ENCODE results near the gene NHS. TPM values are rescaled to one million over a fixed set of nuclear protein-coding genes. Genes with fewer than 3 reads are reported as not detected.
"Not testable (repeated sequence)": the region's sequence is repeated elsewhere in the genome, so short reads cannot be mapped to it uniquely, and the experiment has no call there.

NHS gene
- total RNA-seq, 1 experiment from 2014 or later, result 6.2 TPM

- ChIA-PET POLR2A (no interaction called here), CTCF (interaction anchor here (0.6 to 2.0 kb wide), 2 partner anchors 24 to 31 kb away, joined by 3 to 9 read pairs; no protein-coding TSS in a partner anchor)
- Mint-ChIP-seq H3K9me3 (ENCODE audit: unreplicated experiment) (no peaks in the 10 kb centered on the region), H3K4me3 (ENCODE audit: unreplicated experiment) (no peak overlapping the region), H3K4me1 (ENCODE audit: insufficient read depth, unreplicated experiment) (peaks cover 5% of the 10 kb centered on the region), H3K27ac (ENCODE audit: low read depth, unreplicated experiment) (no peak overlapping the region), H3K27me3 (ENCODE audit: insufficient read depth, unreplicated experiment) (peaks cover 60% of the 10 kb centered on the region), H3K36me3 (ENCODE audit: insufficient read depth, unreplicated experiment) (no peaks in the 10 kb centered on the region)
- no TSS peak for BruUV-seq (replicated peaks)
- no peak for DNase-seq (ENCODE audit: unreplicated experiment)
- no peak for TF ChIP-seq CTCF (IDR thresholded peaks at IDR 0.05; ENCODE audit: unreplicated experiment)
- intact Hi-C loops (cut with micrococcal nuclease), result no loop called here
These were observed 191.7 kb downstream of the NHS start for GRCh38 chrX:17566740-17567139.

DNA sequence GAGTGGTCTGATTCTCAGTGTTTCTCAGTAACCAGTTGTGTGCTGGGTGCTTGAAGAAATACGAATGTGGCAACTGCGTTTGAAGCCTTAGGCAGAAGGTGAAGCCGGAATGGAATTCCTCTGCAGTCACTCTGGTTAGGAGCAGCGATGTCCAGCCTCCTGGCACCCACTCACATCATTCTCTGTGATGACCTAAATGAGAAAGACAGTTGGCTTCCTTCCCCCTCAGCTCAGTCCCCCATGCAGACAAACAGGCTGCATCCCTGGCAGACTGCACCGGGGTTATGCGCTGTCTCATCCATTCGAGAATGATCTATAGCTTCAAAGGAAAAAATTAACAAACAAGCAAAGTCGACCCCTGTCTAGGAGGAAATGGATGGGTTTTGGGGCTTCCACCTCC lies 192.2 kb downstream of the NHS start:
- no peak for DNase-seq (ENCODE audit: unreplicated experiment)
- Mint-ChIP-seq H3K27me3 (ENCODE audit: insufficient read depth, unreplicated experiment) (peaks cover 60% of the 10 kb centered on the region), H3K9me3 (ENCODE audit: unreplicated experiment) (no peaks in the 10 kb centered on the region), H3K36me3 (ENCODE audit: insufficient read depth, unreplicated experiment) (no peaks in the 10 kb centered on the region), H3K27ac (ENCODE audit: low read depth, unreplicated experiment) (peak overlapping the region; percentile 74), H3K4me3 (ENCODE audit: unreplicated experiment) (no peak overlapping the region), H3K4me1 (ENCODE audit: insufficient read depth, unreplicated experiment) (peaks cover 5% of the 10 kb centered on the region)
- BruUV-seq (replicated peaks), result no TSS peak
- intact Hi-C loops (cut with micrococcal nuclease), result no loop called here
- POLR2A ChIA-PET, result interaction anchor here (0.7 kb wide), 1 partner anchor 162 kb away, joined by 3 read pairs; no protein-coding TSS in a partner anchor
- TF ChIP-seq CTCF (IDR thresholded peaks at IDR 0.05; ENCODE audit: unreplicated experiment), result no peak
- CTCF ChIA-PET, result interaction anchor here (2.0 kb wide), 1 partner anchor 23 kb away, joined by 9 read pairs; no protein-coding TSS in a partner anchor

DNA sequence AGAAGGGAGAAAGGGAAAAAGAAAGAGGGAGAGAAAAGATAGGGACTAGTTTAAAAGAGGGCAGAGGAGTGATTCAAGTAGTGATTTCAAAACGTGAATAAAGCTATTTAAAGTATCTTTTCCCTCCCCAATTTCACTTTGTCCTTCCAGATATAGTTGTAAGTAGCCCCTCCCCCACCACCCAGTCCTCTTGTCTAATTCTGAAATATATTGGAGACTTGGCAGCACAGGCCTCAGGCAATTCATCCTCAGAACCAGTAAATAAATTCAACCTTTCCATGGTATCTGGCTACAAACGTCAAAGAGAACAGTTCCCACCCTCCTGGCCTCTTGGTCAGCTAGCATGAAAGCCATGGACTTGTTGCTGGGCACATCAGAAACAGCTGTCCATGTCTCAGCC lies 192.8 kb downstream of the NHS start:
- peaks cover 5% of the 10 kb centered on the region for H3K4me1 Mint-ChIP-seq (ENCODE audit: insufficient read depth, unreplicated experiment)
- no peak for DNase-seq (ENCODE audit: unreplicated experiment)
- BruUV-seq (replicated peaks), result no TSS peak
- no peak for TF ChIP-seq CTCF (IDR thresholded peaks at IDR 0.05; ENCODE audit: unreplicated experiment)
- ChIA-PET POLR2A (interaction anchor here (0.7 kb wide), 1 partner anchor 162 kb away, joined by 3 read pairs; no protein-coding TSS in a partner anchor), CTCF (interaction anchor here (2.0 kb wide), 1 partner anchor 23 kb away, joined by 9 read pairs; no protein-coding TSS in a partner anchor)
- H3K27ac Mint-ChIP-seq (ENCODE audit: low read depth, unreplicated experiment), result peak overlapping the region; percentile 74
- no peaks in the 10 kb centered on the region for H3K9me3 Mint-ChIP-seq (ENCODE audit: unreplicated experiment)
- peaks cover 60% of the 10 kb centered on the region for H3K27me3 Mint-ChIP-seq (ENCODE audit: insufficient read depth, unreplicated experiment)
- intact Hi-C loops (cut with micrococcal nuclease), result no loop called here
- H3K36me3 Mint-ChIP-seq (ENCODE audit: insufficient read depth, unreplicated experiment), result no peaks in the 10 kb centered on the region
- no peak overlapping the region for H3K4me3 Mint-ChIP-seq (ENCODE audit: unreplicated experiment)

DNA sequence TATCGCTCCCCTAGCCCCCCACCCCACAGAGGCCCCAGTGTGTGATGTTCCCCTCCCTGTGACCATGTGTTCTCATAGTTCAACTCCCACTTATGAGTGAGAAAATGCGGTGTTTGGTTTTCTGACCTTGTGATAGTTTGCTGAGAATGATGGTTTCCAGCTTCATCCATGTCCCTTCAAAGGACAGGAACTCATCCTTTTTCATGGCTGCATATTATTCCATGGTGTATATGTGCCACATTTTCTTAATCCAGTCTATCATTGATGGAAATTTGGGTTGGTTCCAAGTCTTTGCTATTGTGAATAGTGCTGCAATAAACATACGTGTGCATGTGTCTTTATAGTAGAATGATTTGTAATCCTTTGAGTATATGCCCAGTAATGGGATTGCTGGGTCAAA lies 193.8 kb downstream of the NHS start:
- H3K9me3 Mint-ChIP-seq (ENCODE audit: unreplicated experiment); DNase-seq (ENCODE audit: unreplicated experiment); H3K4me3 Mint-ChIP-seq (ENCODE audit: unreplicated experiment); BruUV-seq (replicated peaks); CTCF ChIA-PET; H3K36me3 Mint-ChIP-seq (ENCODE audit: insufficient read depth, unreplicated experiment); H3K27ac Mint-ChIP-seq (ENCODE audit: low read depth, unreplicated experiment); H3K4me1 Mint-ChIP-seq (ENCODE audit: insufficient read depth, unreplicated experiment); intact Hi-C loops (cut with micrococcal nuclease); POLR2A ChIA-PET: not testable (repeated sequence)
- H3K27me3 Mint-ChIP-seq (ENCODE audit: insufficient read depth, unreplicated experiment), result peaks cover 60% of the 10 kb centered on the region

DNA sequence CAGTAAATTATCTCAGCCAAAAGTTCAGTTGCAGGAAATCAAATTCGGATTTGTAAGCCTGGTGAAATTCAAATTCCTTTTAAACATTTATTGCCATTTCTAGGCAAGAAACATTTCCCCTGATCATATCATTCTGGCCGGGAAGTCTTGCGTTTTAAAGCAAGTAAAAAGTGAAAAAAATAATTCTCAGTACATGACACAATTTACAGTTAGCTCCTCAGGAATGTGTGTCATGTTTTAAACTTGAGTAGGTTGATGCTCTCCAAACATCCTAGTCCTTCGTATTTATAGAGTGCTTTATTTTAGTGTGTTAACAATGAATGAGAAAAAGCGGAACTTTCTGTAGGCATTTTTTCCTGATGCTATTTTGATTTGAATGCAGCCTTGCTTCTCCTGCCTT lies 204.0 kb downstream of the NHS start:
- no peak for TF ChIP-seq CTCF (IDR thresholded peaks at IDR 0.05; ENCODE audit: unreplicated experiment)
- Mint-ChIP-seq H3K36me3 (ENCODE audit: insufficient read depth, unreplicated experiment) (no peaks in the 10 kb centered on the region), H3K27me3 (ENCODE audit: insufficient read depth, unreplicated experiment) (peaks cover 48% of the 10 kb centered on the region), H3K9me3 (ENCODE audit: unreplicated experiment) (no peaks in the 10 kb centered on the region), H3K4me3 (ENCODE audit: unreplicated experiment) (no peak overlapping the region), H3K27ac (ENCODE audit: low read depth, unreplicated experiment) (no peak overlapping the region), H3K4me1 (ENCODE audit: insufficient read depth, unreplicated experiment) (no peaks in the 10 kb centered on the region)
- BruUV-seq (replicated peaks), result no TSS peak
- ChIA-PET POLR2A (no interaction called here), CTCF (interaction anchor here (1.1 to 1.5 kb wide), 2 partner anchors 29 to 336 kb away, joined by 3 read pairs; no protein-coding TSS in a partner anchor)
- intact Hi-C loops (cut with micrococcal nuclease), result no loop called here
- no peak for DNase-seq (ENCODE audit: unreplicated experiment)
